Activated CD8-positive, alpha-beta memory T cell treated with anti-CD3 and anti-CD28 coated beads for 4 hours (primary cell): ENCODE data around the gene MRPL24.

Experiments
- DNase-seq, 2 donors: peaks; one replicate each; pipeline ENCODE4 v3.0.0-alpha.2; 2020; ENCODE audit warnings: low read depth in 2 of 2

The MRPL24 gene

GRCh38 chr1:156709757-156710489, 31.0 kb downstream of the MRPL24 start:
- no peak for DNase-seq

DNA sequence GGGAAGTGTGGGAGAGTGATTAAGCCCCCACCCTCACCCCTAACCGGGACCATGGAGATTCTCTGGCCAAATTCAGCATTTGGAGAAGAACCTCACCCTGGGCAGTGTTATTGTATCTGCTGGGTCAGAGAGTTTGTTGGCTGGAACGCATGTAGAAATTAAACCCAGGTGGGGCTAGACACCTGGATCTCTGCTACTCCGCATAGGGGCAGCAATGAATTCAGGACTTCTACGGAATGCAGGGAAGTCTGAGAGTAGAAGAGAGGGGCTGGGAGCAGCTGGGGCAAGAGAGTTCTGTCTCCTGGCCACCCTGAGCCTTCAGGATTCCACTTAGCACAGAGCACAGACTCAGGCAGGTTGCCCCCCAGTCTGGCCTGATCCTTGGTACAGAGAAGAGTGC, 31.9 kb downstream of the MRPL24 start:
- no peak for DNase-seq

- no peak for DNase-seq
Observed at GRCh38 chr1:156708218-156708661, 32.6 kb downstream of the MRPL24 start.

DNA sequence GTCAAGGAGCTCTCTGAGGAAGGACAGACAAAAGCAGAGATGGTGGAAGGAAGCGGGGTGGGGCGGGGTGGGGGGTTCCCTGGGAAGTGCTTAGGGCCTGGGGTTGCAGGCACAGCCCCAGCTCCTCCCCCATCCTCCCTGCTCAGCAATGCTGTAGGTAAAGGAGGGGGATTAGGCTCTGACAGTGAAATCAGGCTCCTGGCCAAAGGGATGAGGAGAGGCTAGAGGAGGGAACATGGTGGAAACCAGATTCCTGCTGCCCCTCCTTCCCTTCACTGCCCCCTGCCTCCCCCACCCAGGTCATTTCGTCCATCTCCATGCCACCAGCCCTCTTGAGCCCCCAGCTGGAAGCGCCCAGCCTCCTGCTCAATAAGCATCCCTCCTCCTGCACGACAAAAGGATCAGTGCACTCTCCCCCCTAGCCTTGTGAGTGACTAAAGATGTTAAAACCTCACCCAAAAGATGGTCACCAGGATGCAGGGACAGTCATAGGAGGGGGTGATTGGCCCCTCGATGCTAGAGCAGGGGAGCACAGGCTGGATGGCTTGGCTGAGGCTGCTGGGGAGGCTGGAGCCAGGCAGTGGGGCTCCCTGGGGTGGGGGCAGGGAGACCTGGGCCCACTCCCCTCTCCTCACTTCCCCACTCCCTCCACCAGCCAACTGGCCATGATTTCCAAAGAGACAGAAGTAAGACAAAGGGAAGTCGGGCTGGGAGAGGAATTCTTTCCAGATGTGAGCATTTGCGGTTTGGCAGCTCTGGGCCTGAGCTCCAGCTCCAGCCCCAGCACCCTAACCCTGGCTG, 33.3 kb downstream of the MRPL24 start:
- no peak for DNase-seq

GRCh38 chr1:156706657-156707416, 34.1 kb downstream of the MRPL24 start:
- DNase-seq: no peak

DNA sequence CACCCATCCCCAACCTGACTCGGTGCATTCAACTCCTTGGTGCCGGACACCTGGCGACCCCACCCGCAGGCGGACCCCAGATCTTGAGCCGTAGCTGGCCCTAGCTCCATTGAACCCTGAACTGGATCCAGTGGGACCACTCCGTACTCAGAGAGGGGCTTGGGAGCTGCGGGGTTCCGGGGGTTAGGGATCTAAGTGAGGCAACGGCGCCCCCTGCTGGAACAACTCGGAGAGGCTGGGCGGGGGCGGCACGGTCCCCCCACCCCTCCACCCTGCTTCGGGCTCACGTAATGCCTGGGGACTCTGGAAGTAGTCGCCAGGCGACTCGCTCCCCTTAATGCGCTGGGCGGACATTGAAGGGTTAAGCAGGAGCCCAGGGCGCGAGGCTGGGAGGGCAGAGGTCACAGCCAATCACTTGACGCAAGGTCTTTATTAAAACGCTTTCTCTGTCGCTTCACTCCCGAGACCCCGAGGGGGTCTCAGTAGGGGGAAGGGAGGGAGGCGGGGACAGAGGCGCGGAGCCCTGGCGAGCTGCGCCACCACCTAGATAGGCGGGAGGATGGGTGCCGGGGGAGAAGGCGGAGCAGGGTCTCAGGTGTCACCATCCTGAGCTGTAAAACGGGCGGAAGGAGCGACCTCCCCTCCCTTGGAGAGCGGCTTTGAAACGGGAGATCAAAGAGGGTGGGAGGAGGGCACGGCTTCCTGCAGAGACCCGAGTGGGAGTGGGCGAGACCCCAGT, 34.8 kb downstream of the MRPL24 start:
- DNase-seq: peak; percentile 28 to 40

- no peak for DNase-seq
Observed at GRCh38 chr1:156705321-156705917, 35.5 kb downstream of the MRPL24 start, which contains the start of gene CRABP2. TSS of gene CRABP2 (minus strand) at chr1:156705583. CDS start at chr1:156705446, 137 bp downstream.

- no peak for DNase-seq
Observed at GRCh38 chr1:156704930-156705320, 36.0 kb downstream of the MRPL24 start.

GRCh38 chr1:156704166-156704711, 36.6 kb downstream of the MRPL24 start:
- DNase-seq: no peak

GRCh38 chr1:156703741-156704140, 37.1 kb downstream of the MRPL24 start:
- no peak for DNase-seq

DNA sequence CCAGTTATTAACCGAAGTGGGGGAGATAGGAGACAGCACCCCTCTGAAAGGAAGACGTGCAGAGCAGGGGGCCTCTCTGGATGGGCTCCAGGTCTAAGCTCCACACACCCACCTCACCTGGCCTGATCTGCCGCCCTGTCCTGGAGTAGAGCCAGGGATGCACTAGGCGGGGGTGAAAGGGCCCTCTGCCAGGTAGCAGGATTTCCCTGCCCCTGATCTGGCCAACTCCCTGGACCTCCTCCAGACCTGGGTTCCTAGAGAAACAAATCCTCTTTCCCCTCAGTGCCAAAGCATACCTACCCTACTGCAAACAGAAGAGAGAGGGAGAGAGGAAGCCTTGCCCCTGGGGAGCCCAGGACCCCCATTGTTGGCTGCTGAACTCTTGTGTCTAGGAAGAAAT, 37.6 kb downstream of the MRPL24 start:
- DNase-seq: no peak

DNA sequence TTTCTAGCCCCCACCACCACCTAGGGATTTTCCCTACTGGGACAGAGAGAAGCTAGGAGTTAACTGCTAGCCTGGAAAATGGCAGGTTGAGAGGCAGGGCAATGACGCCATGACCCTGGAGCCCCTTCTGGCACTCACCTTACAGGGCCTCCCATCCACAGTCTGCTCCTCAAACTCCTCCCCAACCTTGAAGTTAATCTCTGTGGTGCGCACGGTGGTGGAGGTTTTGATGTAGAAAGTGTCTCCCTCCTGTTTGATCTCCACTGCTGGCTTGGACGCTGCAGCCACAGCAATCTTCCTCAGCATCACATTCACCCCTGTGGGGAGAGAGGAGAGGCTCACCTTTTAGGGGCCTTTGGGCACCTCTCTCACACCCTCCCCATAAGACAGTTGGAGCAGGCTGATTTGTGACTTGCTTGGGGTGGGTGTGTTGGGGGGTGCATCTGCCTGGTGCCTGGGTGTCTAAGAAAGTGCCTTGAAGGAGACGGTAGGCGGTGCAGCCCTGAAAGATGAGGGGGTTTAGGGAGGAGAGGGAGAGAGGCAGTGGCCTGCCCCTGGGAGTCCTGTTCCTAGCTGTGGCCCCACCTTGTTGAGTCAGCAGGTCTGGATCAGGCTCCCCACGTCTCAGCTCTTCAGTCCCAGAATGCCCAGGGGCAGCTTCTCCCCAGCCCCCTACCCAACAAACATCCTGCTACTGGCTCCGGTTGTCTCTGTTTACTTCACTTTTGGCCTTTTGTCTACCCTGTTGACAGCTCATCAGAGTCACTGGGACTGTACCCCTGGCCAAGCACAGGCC, 40.0 kb downstream of the MRPL24 start:
- no peak for DNase-seq

- no peak for DNase-seq
Observed at GRCh38 chr1:156698995-156699394, 41.9 kb downstream of the MRPL24 start.

- no peak for DNase-seq
Observed at GRCh38 chr1:156697481-156697880, 43.4 kb downstream of the MRPL24 start.

GRCh38 chr1:156696755-156697154, 44.1 kb downstream of the MRPL24 start:
- DNase-seq: no peak

GRCh38 chr1:156694690-156694962, 46.3 kb downstream of the MRPL24 start:
- no peak for DNase-seq

DNA sequence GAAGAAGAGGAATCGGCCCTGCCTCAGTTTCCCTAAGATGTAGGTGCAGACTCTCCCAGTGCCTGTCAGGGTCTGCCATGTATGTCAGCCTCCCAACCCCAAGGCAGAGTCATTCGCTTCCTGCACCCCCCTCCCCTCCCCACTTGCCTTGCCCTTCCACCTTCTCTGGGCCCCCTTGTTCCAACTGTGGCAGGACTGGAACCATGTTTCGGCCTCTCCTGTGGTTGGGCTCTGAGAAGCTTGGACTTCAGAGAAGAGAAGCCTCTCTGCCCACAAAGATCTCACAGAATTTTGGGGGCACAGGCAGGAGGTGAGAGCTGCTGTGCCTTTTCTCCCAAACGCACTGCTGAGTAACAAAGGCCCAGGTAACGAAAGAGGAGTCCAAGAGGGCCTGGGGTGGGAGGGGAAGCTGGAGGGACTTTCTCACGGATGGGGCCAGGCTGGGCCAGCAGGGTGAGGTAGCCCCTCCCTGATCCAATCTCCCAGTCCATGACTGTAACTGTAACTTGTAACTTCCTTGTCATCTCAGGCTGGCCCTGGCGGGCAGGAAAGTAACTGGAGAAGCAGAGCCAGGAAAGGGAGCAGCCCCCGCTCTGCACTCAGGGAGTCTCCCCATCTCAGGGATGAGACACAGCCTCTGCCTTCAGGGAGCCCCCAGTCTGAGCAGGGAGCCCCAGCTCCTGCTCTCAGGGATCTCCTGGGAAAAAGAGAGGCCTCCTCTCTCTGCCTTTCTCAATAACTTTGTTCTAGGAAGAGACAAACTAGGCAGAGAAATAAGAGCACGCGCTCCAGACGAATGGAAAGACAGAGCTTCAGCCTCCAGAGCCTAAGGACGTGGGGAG, 46.8 kb downstream of the MRPL24 start:
- no peak for DNase-seq

DNA sequence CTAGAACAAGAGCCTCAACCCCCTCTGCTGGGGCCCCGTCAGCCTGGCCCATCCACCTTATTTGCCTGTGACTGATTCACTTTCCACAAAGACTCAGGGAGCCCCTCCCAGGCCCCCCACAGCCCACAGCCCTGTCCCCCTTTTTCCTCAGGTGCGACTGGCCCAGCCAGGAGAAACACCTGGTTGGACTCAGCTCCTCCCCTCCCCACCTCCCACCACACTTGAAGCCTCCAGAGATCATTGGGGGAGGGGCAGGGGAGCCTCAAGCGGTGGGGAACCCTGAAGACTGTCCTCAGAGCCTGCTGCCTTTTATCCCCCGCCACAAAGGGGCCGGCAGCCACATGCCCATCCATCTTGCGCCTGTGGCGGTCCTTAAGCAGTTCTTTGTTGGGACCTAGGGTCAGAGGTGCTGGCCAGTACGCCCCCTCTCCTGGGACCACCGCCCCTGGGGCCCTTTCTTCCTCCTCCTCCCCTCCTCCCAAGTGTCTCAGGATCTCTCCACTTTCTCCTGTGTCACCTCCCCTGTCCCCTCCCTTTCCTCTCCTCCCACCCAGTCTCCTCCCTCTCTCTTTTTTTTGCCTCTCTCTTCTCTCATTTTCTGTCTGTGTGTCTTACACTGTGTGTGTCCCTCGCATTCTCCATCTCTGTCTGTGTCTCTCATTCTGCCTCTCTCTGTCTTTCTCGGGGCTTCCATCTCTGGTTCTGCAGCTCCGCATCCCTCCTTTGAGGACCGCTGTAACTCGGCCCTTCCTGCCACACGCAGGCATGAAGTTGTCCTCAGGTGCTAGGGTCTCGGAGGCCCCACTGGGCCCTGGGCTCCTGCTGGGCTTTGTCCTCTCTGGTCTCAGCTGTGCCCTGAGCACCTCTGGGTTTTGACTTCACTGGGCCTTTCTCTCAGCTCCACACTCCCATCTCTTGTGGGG, 47.7 kb downstream of the MRPL24 start:
- DNase-seq: no peak
